HG03066 (cell line): Measurements from ENCODE around the gene MAP7.
"Not testable (repeated sequence)": the region's sequence is repeated elsewhere in the genome, so short reads cannot be mapped to it uniquely, and the experiment has no call there.

Experiments used
- ATAC-seq: cut with Tn5 transposase; IDR thresholded peaks from one replicate; pipeline ENCODE4 v1.9.1; 2021; ENCODE audit warnings: low read depth; ENCODE audit not compliant: unreplicated experiment

Gene MAP7

GRCh38 chr6:136475686-136476085, 74.5 kb downstream of the MAP7 start:
- no peak for ATAC-seq

GRCh38 chr6:136474241-136474640, 76.0 kb downstream of the MAP7 start:
- no peak for ATAC-seq

GRCh38 chr6:136471922-136472321, 78.3 kb downstream of the MAP7 start:
- no peak for ATAC-seq

GRCh38 chr6:136471372-136471771, 78.8 kb downstream of the MAP7 start:
- ATAC-seq, result no peak

- ATAC-seq, result no peak
Observed at GRCh38 chr6:136470044-136470443, 80.2 kb downstream of the MAP7 start.

- no peak for ATAC-seq
Observed at GRCh38 chr6:136469154-136469553, 81.1 kb downstream of the MAP7 start.

- ATAC-seq, result no peak
Observed at GRCh38 chr6:136468711-136469110, 81.5 kb downstream of the MAP7 start.

- no peak for ATAC-seq
Observed at GRCh38 chr6:136467186-136467585, 83.0 kb downstream of the MAP7 start.

- no peak for ATAC-seq
Observed at GRCh38 chr6:136466777-136467176, 83.4 kb downstream of the MAP7 start.

- no peak for ATAC-seq
Observed at GRCh38 chr6:136465766-136466303, 84.4 kb downstream of the MAP7 start.

- ATAC-seq, result no peak
Observed at GRCh38 chr6:136464874-136465273, 85.3 kb downstream of the MAP7 start.

GRCh38 chr6:136464148-136464547, 86.1 kb downstream of the MAP7 start:
- no peak for ATAC-seq

GRCh38 chr6:136463743-136464142, 86.5 kb downstream of the MAP7 start:
- no peak for ATAC-seq

GRCh38 chr6:136446579-136447187, 103.5 kb downstream of the MAP7 start:
- ATAC-seq, result no peak

- ATAC-seq, result no peak
Observed at GRCh38 chr6:136446145-136446544, 104.1 kb downstream of the MAP7 start.

GRCh38 chr6:136445063-136445462, 105.2 kb downstream of the MAP7 start:
- ATAC-seq, result no peak

GRCh38 chr6:136440203-136440602, 110.0 kb downstream of the MAP7 start:
- no peak for ATAC-seq

GRCh38 chr6:136439514-136440190, 110.6 kb downstream of the MAP7 start:
- ATAC-seq, result no peak

- no peak for ATAC-seq
Observed at GRCh38 chr6:136438441-136438840, 111.8 kb downstream of the MAP7 start.

- no peak for ATAC-seq
Observed at GRCh38 chr6:136437246-136437645, 113.0 kb downstream of the MAP7 start.

GRCh38 chr6:136435101-136435500, 115.1 kb downstream of the MAP7 start:
- ATAC-seq, result no peak

GRCh38 chr6:136431306-136431705, 118.9 kb downstream of the MAP7 start:
- not testable (repeated sequence) for ATAC-seq
